ENCODE measurements around the gene DEPP1. TPM values are rescaled to one million over a fixed set of nuclear protein-coding genes. Genes with fewer than 3 reads are reported as not detected.
A peak's percentile ranks its signal among the peaks of the same experiment; 100 is the strongest.

DEPP1 gene
- total and polyA plus RNA-seq, 7 donors = 16.0 to 294 (median 53.7) TPM

DNA sequence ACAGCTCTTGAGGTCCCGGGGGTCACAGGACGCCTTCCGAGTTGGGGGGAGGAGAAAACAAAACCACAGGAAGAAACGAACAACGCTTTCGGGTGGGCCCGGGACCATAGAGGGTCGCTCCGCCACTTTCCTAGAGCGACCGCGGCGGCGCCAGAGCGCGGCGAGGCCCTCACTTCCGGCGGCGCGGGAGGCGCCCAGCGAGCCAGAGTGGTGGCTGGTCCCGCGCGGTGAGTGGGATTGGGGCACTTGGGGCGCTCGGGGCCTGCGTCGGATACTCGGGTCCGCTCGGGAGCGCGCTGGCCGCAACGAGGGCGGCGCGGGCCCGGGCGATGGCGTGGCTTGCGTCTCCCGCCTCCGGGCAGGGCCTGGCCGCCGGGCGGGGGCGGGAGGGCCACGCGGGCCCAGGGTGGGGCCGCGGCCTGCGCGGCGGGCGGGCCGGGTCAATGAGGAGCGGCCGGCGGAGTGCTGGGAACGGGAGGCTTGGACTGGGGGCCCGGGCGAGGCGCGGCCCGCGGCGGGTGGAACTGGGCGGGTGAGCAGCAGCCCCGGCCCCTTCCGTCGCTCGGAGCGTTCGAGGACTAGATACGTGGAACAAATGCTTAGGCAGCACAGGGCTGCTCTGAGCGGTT lies 22.3 kb upstream of the DEPP1 start, which contains the start of gene ZNF22:
TSS of gene ZNF22 (plus strand) at position 172 of the 629 bp plus-strand sequence. CDS start 2,446 bp downstream, outside the sequence.
- Histone ChIP-seq H3K36me3 (peaks cover 0 to 23% (median 5%) of the 10 kb centered on the region in 4 donors), H3K9me3 (no peaks in the 10 kb centered on the region), H3K27ac (peak within 1 kb of the TSS; percentile 92 to 97 (median 93)), H3K4me3 (peak within 1 kb of the TSS; percentile 51 to 66 (median 61)), H3K4me1 (peaks cover 0 to 60% (median 38%) of the 10 kb centered on the region in 4 donors), H3K27me3 (no peaks in the 10 kb centered on the region)
- peak; percentile 82 for DNase-seq
- intact Hi-C loops (cut with DNase I) = loop anchor here (2.0 to 10.0 kb wide), 4 partner anchors 20 to 1326 kb away; partner anchors contain the start of gene RASSF4
- WGBS, 2 donors = 0 to 1% methylated on average over 79 of the region's 79 CpGs
- peak in 3 of 4 donors; percentile 32 to 81 (median 75) for TF ChIP-seq POLR2AphosphoS5 (IDR thresholded peaks at IDR 0.05)
- peak in 1 of 2 donors; percentile 48 for TF ChIP-seq POLR2A (IDR thresholded peaks at IDR 0.05)
- TF ChIP-seq, protein P1, sequence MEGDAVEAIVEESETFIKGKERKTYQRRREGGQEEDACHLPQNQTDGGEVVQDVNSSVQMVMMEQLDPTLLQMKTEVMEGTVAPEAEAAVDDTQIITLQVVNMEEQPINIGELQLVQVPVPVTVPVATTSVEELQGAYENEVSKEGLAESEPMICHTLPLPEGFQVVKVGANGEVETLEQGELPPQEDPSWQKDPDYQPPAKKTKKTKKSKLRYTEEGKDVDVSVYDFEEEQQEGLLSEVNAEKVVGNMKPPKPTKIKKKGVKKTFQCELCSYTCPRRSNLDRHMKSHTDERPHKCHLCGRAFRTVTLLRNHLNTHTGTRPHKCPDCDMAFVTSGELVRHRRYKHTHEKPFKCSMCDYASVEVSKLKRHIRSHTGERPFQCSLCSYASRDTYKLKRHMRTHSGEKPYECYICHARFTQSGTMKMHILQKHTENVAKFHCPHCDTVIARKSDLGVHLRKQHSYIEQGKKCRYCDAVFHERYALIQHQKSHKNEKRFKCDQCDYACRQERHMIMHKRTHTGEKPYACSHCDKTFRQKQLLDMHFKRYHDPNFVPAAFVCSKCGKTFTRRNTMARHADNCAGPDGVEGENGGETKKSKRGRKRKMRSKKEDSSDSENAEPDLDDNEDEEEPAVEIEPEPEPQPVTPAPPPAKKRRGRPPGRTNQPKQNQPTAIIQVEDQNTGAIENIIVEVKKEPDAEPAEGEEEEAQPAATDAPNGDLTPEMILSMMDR (IDR thresholded peaks at IDR 0.05) = peak in 2 of 4 experiments; percentile 4 to 32
- TF ChIP-seq EP300 (IDR thresholded peaks at IDR 0.05) = no peak

DNA sequence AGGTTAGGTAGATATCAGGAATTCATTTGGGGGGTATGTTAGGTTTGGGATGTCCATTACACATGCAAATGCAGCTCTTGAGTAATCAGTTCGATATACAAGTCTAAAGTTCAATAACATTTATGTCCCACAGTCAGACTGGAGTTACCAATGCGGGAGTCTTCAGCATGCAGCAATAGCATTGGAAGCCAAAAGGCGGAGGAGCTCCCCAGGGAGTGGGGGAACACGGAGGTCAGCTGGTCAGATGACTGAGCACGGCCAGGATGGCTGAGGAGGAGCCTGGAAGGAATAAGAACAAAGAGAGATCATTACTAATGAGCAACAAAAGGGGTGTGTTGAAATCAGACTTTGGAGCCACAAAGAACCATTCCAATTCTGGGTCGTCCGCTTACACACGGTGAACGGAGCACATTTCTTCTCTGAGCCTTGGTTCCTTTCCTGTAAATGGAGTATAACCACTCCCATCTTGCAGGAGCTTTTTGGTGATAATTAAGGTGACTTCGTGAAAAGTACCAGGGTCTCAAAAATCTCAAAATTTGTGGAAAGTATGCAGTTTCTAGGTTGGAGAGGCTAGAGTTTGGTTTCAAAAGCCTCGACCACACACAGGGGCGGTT lies 21.6 kb upstream of the DEPP1 start:
- H3K9me3 ChIP-seq = no peaks in the 10 kb centered on the region
- peaks cover 0 to 67% (median 44%) of the 10 kb centered on the region in 4 donors for H3K4me1 ChIP-seq
- DNase-seq = peak; percentile 95
- no peaks in the 10 kb centered on the region for H3K27me3 ChIP-seq
- intact Hi-C loops (cut with DNase I) = loop anchor here (2.0 to 10.0 kb wide), 4 partner anchors 19 to 1325 kb away; partner anchors contain the start of gene RASSF4
- H3K4me3 ChIP-seq = peak overlapping the region; percentile 51 to 66 (median 61)
- 43 to 63% methylated on average over 12 of the region's 12 CpGs for WGBS, 2 donors
- TF ChIP-seq POLR2A (IDR thresholded peaks at IDR 0.05) (no peak), POLR2AphosphoS5 (IDR thresholded peaks at IDR 0.05) (peak; percentile 11 to 68 (median 30))
- H3K36me3 ChIP-seq = peaks cover 0 to 21% (median 5%) of the 10 kb centered on the region in 4 donors
- H3K27ac ChIP-seq = peak overlapping the region; percentile 92 to 97 (median 93)

GRCh38 chr10:44998146-44998631 lies 19.6 kb upstream of the DEPP1 start:
- 87 to 88% methylated on average over 6 of the region's 6 CpGs for WGBS, 2 donors
- intact Hi-C loops (cut with DNase I) = no loop called here
- Histone ChIP-seq H3K4me1 (peaks cover 0 to 65% (median 52%) of the 10 kb centered on the region in 4 donors), H3K27ac (peak overlapping the region; percentile 84 to 97 (median 93)), H3K27me3 (no peaks in the 10 kb centered on the region), H3K4me3 (no peak overlapping the region), H3K9me3 (no peaks in the 10 kb centered on the region), H3K36me3 (peaks cover 0 to 8% (median 3%) of the 10 kb centered on the region in 4 donors)
- no peak for TF ChIP-seq POLR2A (IDR thresholded peaks at IDR 0.05)
- TF ChIP-seq POLR2AphosphoS5 (IDR thresholded peaks at IDR 0.05) = peak in 2 of 4 donors; percentile 34 to 55
- TF ChIP-seq, protein P1 (IDR thresholded peaks at IDR 0.05) = no peak
- peak; percentile 75 for DNase-seq

DNA sequence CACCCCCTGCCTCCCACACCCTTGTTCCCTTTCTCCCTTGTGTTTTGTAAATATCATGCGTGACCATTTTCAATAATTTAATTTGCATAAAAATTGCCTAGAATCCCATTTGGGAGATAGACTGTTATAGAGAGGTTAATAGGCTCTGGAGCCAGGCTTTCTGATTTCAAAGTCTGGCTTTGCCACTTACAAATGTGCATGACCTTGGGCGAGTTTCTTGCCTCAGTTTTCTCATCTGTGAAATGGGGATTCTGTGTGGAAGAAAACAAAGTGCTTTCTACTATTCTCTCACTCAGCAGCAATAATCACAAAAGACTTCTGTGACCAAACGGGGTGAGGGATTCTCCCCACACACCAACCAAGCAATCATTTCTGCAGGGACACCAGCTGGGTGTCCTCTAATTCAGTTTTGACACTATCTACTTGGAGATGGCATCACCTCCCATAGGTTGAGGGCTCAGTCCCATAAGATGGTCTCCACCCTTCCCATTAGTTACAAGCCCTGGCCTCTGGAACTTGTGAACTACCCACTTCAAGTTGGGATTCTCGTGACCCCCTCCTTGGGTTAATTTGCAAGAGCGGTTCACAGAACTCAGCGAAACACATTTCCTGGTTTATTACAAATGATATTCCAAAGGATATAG lies 18.6 kb upstream of the DEPP1 start:
- Histone ChIP-seq H3K27me3 (no peaks in the 10 kb centered on the region), H3K36me3 (peaks cover 0 to 15% (median 4%) of the 10 kb centered on the region in 4 donors), H3K9me3 (no peaks in the 10 kb centered on the region), H3K4me3 (no peak overlapping the region), H3K27ac (peak overlapping the region; percentile 78 to 97 (median 88)), H3K4me1 (peaks cover 0 to 58% (median 46%) of the 10 kb centered on the region in 4 donors)
- no peak for DNase-seq
- no peak for TF ChIP-seq POLR2A (IDR thresholded peaks at IDR 0.05)
- no peak for TF ChIP-seq POLR2AphosphoS5 (IDR thresholded peaks at IDR 0.05)
- TF ChIP-seq, protein P1 (IDR thresholded peaks at IDR 0.05) = no peak
- no peak for TF ChIP-seq EP300 (IDR thresholded peaks at IDR 0.05)
- intact Hi-C loops (cut with DNase I) = no loop called here
- WGBS, 2 donors = 93 to 94% methylated on average over 6 of the region's 6 CpGs
